Esophagus squamous epithelium (tissue), 4 donors: ENCODE measurements around the gene SORL1.

Experiments used
- POLR2A ChIP-seq, 4 donors: fragments of 450-650 bp; IDR thresholded peaks; one replicate each; pipeline ENCODE4 v1.6.1; 2017; ENCODE audit warnings: antibody characterized with exemption in 4 of 4, mild to moderate bottlenecking in 4 of 4, moderate library complexity in 3 of 4
- TF ChIP-seq, protein P1 (sequence below), 6 experiments: fragments of 450-650 bp in 4 of 6; fragments of 200-600 bp in 2 of 6; sonication (generic) in 2 of 6; IDR thresholded peaks; one replicate each; pipeline ENCODE4 v1.5.1; 2016 to 2019; ENCODE audit warnings: antibody characterized with exemption in 6 of 6, mild to moderate bottlenecking in 4 of 6, moderate library complexity in 4 of 6

DNA sequence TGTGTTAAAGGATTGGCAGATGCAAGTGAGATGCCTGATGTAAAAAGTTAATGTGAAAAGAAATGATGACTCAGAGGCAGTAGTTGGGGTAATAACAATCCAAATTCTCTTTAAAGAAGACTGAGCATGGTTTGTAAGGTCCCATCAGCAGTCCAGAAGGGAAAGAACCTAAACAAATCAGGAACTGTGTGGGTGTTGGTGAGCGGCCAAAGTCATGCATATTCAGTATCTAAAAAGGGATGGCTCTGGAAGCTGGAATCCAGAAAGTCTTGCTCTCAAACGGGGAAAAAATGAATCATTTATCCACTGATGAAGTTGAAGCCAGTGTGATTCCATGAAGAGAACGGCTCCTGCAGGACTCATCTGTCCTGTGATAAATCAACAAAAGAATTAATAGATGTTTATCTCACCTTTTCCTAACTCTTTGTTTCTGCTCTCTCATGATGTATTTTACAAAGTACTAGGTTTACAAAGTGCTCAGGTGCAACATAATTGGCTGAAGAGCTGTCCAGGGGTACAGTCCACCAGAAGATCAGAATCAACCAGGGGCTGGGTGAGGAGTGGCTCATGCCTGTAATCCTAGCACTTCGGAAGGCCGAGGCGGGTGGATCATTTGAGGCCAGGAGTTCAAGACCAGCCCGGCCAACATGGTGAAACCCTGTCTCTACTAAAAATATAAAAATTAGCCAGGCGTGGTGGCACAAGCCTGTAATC lies 21.1 kb downstream of the SORL1 start:
- TF ChIP-seq, protein P1, sequence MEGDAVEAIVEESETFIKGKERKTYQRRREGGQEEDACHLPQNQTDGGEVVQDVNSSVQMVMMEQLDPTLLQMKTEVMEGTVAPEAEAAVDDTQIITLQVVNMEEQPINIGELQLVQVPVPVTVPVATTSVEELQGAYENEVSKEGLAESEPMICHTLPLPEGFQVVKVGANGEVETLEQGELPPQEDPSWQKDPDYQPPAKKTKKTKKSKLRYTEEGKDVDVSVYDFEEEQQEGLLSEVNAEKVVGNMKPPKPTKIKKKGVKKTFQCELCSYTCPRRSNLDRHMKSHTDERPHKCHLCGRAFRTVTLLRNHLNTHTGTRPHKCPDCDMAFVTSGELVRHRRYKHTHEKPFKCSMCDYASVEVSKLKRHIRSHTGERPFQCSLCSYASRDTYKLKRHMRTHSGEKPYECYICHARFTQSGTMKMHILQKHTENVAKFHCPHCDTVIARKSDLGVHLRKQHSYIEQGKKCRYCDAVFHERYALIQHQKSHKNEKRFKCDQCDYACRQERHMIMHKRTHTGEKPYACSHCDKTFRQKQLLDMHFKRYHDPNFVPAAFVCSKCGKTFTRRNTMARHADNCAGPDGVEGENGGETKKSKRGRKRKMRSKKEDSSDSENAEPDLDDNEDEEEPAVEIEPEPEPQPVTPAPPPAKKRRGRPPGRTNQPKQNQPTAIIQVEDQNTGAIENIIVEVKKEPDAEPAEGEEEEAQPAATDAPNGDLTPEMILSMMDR (IDR thresholded peaks at IDR 0.05): no peak
- no peak for TF ChIP-seq POLR2A (IDR thresholded peaks at IDR 0.05)
